ENCODE data around the gene LRRC75A. TPM values are rescaled to one million over a fixed set of nuclear protein-coding genes. Genes with fewer than 3 reads are reported as not detected.
A peak's percentile ranks its signal among the peaks of the same experiment; 100 is the strongest.

LRRC75A gene
- total RNA-seq, 1 experiment from 2014 or later: 15.8 TPM

DNA sequence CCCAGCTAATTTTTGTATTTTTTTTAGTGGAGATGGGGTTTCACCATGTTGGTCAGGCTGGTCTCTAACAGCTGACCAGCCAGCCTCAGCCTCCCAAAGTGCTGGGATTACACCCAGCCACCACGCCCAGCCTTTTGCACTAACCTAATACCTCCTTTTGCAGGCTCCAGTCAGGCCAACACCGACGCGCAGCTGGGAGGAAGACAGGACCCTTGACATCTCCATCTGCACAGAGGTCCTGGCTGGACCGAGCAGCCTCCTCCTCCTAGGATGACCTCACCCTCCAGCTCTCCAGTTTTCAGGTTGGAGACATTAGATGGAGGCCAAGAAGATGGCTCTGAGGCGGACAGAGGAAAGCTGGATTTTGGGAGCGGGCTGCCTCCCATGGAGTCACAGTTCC is 74.6 kb downstream of the LRRC75A start:
- no peak overlapping the region for H3K4me2 ChIP-seq

DNA sequence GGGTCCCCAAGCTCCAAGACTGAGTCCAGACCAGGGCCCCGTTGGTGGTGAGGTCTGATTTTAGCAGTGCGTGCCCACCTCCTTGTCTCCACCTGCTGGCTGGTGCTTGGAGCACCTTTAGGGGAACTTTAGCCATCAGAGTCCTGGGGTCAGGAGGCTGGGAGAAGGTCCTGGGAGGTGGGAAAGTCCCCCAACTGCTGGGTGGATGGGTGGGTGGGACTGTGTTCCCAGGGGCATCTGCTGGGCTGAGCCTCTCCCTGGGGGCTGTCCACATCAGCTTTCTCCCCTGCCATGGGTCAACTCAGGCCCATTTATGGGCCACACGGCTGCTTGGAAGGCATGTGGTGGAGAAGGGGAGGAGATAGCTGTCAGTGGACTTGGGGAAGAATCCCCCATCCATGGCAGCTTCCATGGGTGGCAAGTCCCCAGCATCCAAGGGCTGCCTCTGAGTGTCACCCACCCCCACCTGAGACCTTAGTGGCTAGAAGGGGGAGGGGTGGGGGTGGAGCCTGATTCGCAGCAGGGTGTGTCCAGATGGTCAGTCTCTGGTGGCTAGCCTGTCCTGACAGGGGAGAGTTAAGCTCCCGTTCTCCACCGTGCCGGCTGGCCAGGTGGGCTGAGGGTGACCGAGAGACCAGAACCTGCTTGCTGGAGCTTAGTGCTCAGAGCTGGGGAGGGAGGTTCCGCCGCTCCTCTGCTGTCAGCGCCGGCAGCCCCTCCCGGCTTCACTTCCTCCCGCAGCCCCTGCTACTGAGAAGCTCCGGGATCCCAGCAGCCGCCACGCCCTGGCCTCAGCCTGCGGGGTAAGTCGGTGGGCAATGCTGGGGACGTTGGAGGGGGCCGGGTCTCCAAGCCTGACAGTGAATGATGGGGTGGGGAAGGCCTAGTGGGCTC is 76.7 kb downstream of the LRRC75A start, which contains the start of gene TRPV2:
Gene TRPV2, plus strand, starts transcription at position 541 of the 894 bp plus-strand sequence. CDS start 2,098 bp downstream, outside the sequence.
- CTCF ChIA-PET: interaction anchor here (0.6 to 1.2 kb wide), 2 partner anchors 51 to 79 kb away, joined by 4 to 5 read pairs; no protein-coding TSS in a partner anchor
- no TSS peak for BruUV-seq (replicated peaks)
- no peaks in the 10 kb centered on the region for H3K79me2 ChIP-seq (ENCODE audit: low read depth)
- TF ChIP-seq, protein P1, sequence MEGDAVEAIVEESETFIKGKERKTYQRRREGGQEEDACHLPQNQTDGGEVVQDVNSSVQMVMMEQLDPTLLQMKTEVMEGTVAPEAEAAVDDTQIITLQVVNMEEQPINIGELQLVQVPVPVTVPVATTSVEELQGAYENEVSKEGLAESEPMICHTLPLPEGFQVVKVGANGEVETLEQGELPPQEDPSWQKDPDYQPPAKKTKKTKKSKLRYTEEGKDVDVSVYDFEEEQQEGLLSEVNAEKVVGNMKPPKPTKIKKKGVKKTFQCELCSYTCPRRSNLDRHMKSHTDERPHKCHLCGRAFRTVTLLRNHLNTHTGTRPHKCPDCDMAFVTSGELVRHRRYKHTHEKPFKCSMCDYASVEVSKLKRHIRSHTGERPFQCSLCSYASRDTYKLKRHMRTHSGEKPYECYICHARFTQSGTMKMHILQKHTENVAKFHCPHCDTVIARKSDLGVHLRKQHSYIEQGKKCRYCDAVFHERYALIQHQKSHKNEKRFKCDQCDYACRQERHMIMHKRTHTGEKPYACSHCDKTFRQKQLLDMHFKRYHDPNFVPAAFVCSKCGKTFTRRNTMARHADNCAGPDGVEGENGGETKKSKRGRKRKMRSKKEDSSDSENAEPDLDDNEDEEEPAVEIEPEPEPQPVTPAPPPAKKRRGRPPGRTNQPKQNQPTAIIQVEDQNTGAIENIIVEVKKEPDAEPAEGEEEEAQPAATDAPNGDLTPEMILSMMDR (conservative IDR thresholded peaks at IDR 0.05): no peak; the same call in 1 of the 2 replicates
- TF ChIP-seq EZH2 (IDR thresholded peaks at IDR 0.05; ENCODE audit: low read depth): no peak
- H3K27me3 ChIP-seq (ENCODE audit: insufficient read depth, low read depth): no peaks in the 10 kb centered on the region
- H3K4me3 ChIP-seq: no peak within 1 kb of the TSS
- peaks cover 19% of the 10 kb centered on the region for H3F3A ChIP-seq (ENCODE audit: insufficient read depth, low read depth)
- no peak within 1 kb of the TSS for H3K27ac ChIP-seq
- DNase-seq: no peak
- no peaks in the 10 kb centered on the region for H4K20me1 ChIP-seq (ENCODE audit: insufficient read depth)
- no peak within 1 kb of the TSS for H2AFZ ChIP-seq
- intact Hi-C loops (cut with micrococcal nuclease; ENCODE audit: unreplicated experiment): no loop called here
- no peak within 1 kb of the TSS for H3K4me2 ChIP-seq
- no peaks in the 10 kb centered on the region for H3K36me3 ChIP-seq (ENCODE audit: low read depth)
- POLR2A ChIA-PET (ENCODE audit: unreplicated experiment): no interaction called here
- no peaks in the 10 kb centered on the region for H3K9me2 ChIP-seq (ENCODE audit: insufficient read depth)
- H3K9me3 ChIP-seq (ENCODE audit: insufficient read depth, low read depth): no peaks in the 10 kb centered on the region
- H3K4me1 ChIP-seq (replicated peaks; ENCODE audit: insufficient read depth): peaks cover 29% of the 10 kb centered on the region

More for the DNA sequence above, 74.6 kb downstream of the LRRC75A start:
- Histone ChIP-seq H3K79me2 (ENCODE audit: low read depth) (no peaks in the 10 kb centered on the region), H3K27me3 (ENCODE audit: insufficient read depth, low read depth) (no peaks in the 10 kb centered on the region), H3K4me3 (no peak overlapping the region), H3K9me3 (ENCODE audit: insufficient read depth, low read depth) (no peaks in the 10 kb centered on the region), H3F3A (ENCODE audit: insufficient read depth, low read depth) (peaks cover 26% of the 10 kb centered on the region), H2AFZ (no peak overlapping the region), H3K9me2 (ENCODE audit: insufficient read depth) (no peaks in the 10 kb centered on the region), H3K36me3 (ENCODE audit: low read depth) (no peaks in the 10 kb centered on the region), H4K20me1 (ENCODE audit: insufficient read depth) (no peaks in the 10 kb centered on the region), H3K27ac (no peak overlapping the region), H3K4me1 (replicated peaks; ENCODE audit: insufficient read depth) (peaks cover 38% of the 10 kb centered on the region)
- DNase-seq: no peak
- BruUV-seq (replicated peaks): no TSS peak
- POLR2A ChIA-PET (ENCODE audit: unreplicated experiment): interaction anchor here (0.6 kb wide), 1 partner anchor 62 kb away, joined by 21 read pairs; no protein-coding TSS in a partner anchor
- TF ChIP-seq EZH2 (IDR thresholded peaks at IDR 0.05; ENCODE audit: low read depth): no peak
- TF ChIP-seq, protein P1 (conservative IDR thresholded peaks at IDR 0.05): no peak
- CTCF ChIA-PET: no interaction called here
- intact Hi-C loops (cut with micrococcal nuclease; ENCODE audit: unreplicated experiment): no loop called here

DNA sequence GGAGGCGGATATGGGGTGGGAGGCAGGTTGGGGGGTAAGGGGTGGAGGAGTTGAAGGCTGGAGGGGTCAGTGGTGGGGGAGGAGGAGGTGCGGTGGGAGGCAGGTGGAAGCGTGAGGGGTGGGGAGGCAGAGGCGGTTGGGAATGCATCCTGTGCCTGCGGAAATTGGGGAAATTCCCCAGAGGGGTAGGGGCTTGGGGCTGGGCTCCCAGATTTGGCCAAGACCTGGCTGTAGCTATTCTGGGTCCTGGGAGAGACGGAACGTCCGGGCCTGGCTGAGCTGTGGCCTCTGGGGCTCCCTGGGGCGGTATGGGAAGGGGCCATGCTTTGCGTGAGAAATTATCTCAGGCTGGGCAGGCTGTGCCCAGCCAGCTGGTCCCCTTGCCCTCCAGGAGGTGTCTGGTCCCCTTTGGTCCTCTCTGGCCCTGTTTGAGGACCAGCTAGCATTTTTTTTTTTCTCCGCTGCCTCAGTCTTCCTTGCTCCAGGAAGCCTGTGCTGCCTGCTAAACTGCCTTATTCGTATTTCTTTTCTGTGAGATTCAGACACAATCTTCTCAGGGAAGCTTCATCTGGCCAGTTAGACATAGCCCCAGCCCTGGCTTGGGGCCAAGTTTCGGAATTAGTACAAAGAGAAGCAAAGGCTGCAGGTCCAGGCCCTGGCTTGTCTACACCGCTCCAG is 83.9 kb downstream of the LRRC75A start:
- Histone ChIP-seq H3K9me2 (ENCODE audit: insufficient read depth) (no peaks in the 10 kb centered on the region), H3F3A (ENCODE audit: insufficient read depth, low read depth) (peaks cover 7% of the 10 kb centered on the region; the same call in 1 of the 2 replicates), H2AFZ (no peak overlapping the region), H3K9me3 (ENCODE audit: insufficient read depth, low read depth) (no peaks in the 10 kb centered on the region), H3K27me3 (ENCODE audit: insufficient read depth, low read depth) (no peaks in the 10 kb centered on the region), H3K4me2 (no peak overlapping the region), H3K27ac (no peak overlapping the region), H3K79me2 (ENCODE audit: low read depth) (no peaks in the 10 kb centered on the region), H3K4me1 (replicated peaks; ENCODE audit: insufficient read depth) (no peaks in the 10 kb centered on the region), H3K36me3 (ENCODE audit: low read depth) (no peaks in the 10 kb centered on the region), H4K20me1 (ENCODE audit: insufficient read depth) (no peaks in the 10 kb centered on the region), H3K4me3 (no peak overlapping the region)
- intact Hi-C loops (cut with micrococcal nuclease; ENCODE audit: unreplicated experiment): no loop called here
- TF ChIP-seq EZH2 (IDR thresholded peaks at IDR 0.05; ENCODE audit: low read depth): no peak
- TF ChIP-seq, protein P1 (conservative IDR thresholded peaks at IDR 0.05): no peak
- POLR2A ChIA-PET (ENCODE audit: unreplicated experiment): interaction anchor here (0.6 to 0.7 kb wide), 2 partner anchors 35 to 685 kb away, joined by 3 to 4 read pairs; no protein-coding TSS in a partner anchor
- CTCF ChIA-PET: no interaction called here
- BruUV-seq (replicated peaks): no TSS peak
- peak in 1 of 2 experiments; percentile 54 for DNase-seq
